D721Med (cell line): ENCODE data around the gene CYP19A1.

Experiments
- DNase-seq: peaks from one replicate; pipeline ENCODE4 v3.0.0; 2011; ENCODE audit warnings: low spot score; ENCODE audit not compliant: insufficient read length
- FAIRE-seq: peaks from 2 replicates; lab custom pipeline; 2011; peaks lifted over from hg19 to GRCh38; lab: Jason Lieb, UNC
- CTCF ChIP-seq: IDR thresholded peaks from 2 replicates; pipeline ENCODE4 v1.5.1; 2012; ENCODE audit warnings: mild to moderate bottlenecking, control low read depth; ENCODE audit not compliant: insufficient read depth; ENCODE audit errors: missing control alignments

Gene CYP19A1

GRCh38 chr15:51327081-51327480, 11.3 kb downstream of the CYP19A1 start:
- TF ChIP-seq CTCF, result no peak
- FAIRE-seq (no peak), DNase-seq (no peak)

- DNase-seq (no peak), FAIRE-seq (no peak)
- TF ChIP-seq CTCF, result no peak
Observed at GRCh38 chr15:51325167-51325566, 13.2 kb downstream of the CYP19A1 start.

GRCh38 chr15:51323749-51324148, 14.6 kb downstream of the CYP19A1 start:
- FAIRE-seq (no peak), DNase-seq (no peak)
- TF ChIP-seq CTCF, result no peak

GRCh38 chr15:51322621-51323296, 15.6 kb downstream of the CYP19A1 start:
- TF ChIP-seq CTCF, result no peak
- no peak for FAIRE-seq
- no peak for DNase-seq

GRCh38 chr15:51321316-51321715, 17.1 kb downstream of the CYP19A1 start:
- DNase-seq (no peak), FAIRE-seq (no peak)

DNA sequence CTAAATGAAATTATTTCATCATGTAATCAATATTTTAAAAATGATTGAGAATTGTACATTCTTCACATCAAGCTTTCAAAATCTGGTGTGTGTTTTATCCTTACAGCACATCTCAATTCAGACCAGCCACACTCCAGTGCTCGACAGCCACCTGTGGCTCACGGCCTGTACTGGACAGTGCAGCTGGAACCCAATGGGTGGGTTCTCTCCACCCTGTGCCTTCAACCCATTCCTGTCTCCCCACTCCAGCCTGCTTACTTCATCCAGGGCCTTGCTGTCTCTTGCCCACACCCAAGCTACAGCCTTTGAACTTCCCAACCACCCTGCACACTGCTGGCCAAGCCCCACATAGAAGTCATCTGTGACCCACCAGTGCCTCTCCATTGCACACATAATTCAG, 17.6 kb downstream of the CYP19A1 start:
- TF ChIP-seq CTCF, result no peak
- no peak for FAIRE-seq
- DNase-seq, result no peak

More at GRCh38 chr15:51321316-51321715, 17.1 kb downstream of the CYP19A1 start:
- TF ChIP-seq CTCF, result no peak

GRCh38 chr15:51319539-51319938, 18.9 kb downstream of the CYP19A1 start:
- TF ChIP-seq CTCF, result no peak
- no peak for FAIRE-seq

More at GRCh38 chr15:51319539-51319938, 18.9 kb downstream of the CYP19A1 start:
- no peak for DNase-seq
